OCI-LY3 (cell line): ENCODE results near the gene AIF1.

Experiments
- CTCF ChIP-seq: fragments of 200-600, 300-600 bp; sonication (generic); IDR thresholded peaks from 2 replicates; pipeline ENCODE4 v1.5.1; 2014; ENCODE audit warnings: antibody characterized with exemption, low read length, low read depth
- EZH2phosphoT487 ChIP-seq: fragments of 200-600 bp; shearing (Covaris generic); IDR thresholded peaks from 2 replicates; pipeline ENCODE4 v1.6.1; 2018; ENCODE audit warnings: antibody characterized with exemption, mixed run types, low read depth

- TF ChIP-seq CTCF (no peak), EZH2phosphoT487 (no peak)
Measured at GRCh38 chr6:31665501-31666336, 50.7 kb downstream of the AIF1 start, which contains the start of gene CSNK2B.
